ENCODE results near the gene CBLN4. TPM values are rescaled to one million over a fixed set of nuclear protein-coding genes. Genes with fewer than 3 reads are reported as not detected.

Gene CBLN4
- total RNA-seq (2021; fragmentation: NEBNext Ultra II Directional; extraction: Animal tissue kit (Norgen Biotek cat#: 25700)) (0.10 and 0.13 TPM in 2 replicates), polyA plus RNA-seq (2011; rRNA removed) (0.03 TPM in 2 replicates), polyA minus RNA-seq (2011; rRNA and poly(A)+ RNA removed) (not detected in 2 replicates)
- polyA plus RNA-seq (2011; cell fraction: cytosol; rRNA removed) = 0.03 TPM
- polyA plus RNA-seq (2011; cell fraction: nucleus; rRNA removed) = not detected
- polyA plus RNA-seq (2012, experiment 1 of 2) = 0.05 TPM in 1 of 4 replicates, not detected in the others
- polyA plus RNA-seq (2012, experiment 2 of 2) = 0.05 TPM
- 0.10 TPM for polyA plus RNA-seq (2013, experiment 1 of 2)
- 0.04 TPM for polyA plus RNA-seq (2013, experiment 2 of 2)
- polyA minus RNA-seq (2011; cell fraction: cytosol; rRNA and poly(A)+ RNA removed) = not detected
- polyA minus RNA-seq (2011; cell fraction: nucleus; rRNA and poly(A)+ RNA removed) = not detected
- long read RNA-seq, experiment 1 = 0 reads
- long read RNA-seq, experiment 2 = 0 reads

- H2BK120ac ChIP-seq (replicated peaks; ENCODE audit: low read depth, low read length) = no peak within 1 kb of the TSS
- H4K8ac ChIP-seq (ENCODE audit: extremely low read depth, insufficient read depth, low read length) = no peak within 1 kb of the TSS
- 0 out of 2 replicates have a peak within 1 kb of the TSS, but pooled peaks have one; percentile 53 for H2AFZ ChIP-seq (ENCODE audit: low read length)
- peaks cover under 1 to 57% of the 10 kb centered on the region in 2 experiments; a peak in 3 of 4 replicates for H3K9me3 ChIP-seq (ENCODE audit: insufficient read depth in 2 of 2, low read depth in 1 of 2, low read length in 1 of 2)
- H2BK12ac ChIP-seq (ENCODE audit: low read depth, low read length) = no peak within 1 kb of the TSS
- no peak within 1 kb of the TSS for H3K4ac ChIP-seq (replicated peaks; ENCODE audit: insufficient read length, low read depth, low read length)
- no peak within 1 kb of the TSS for H3K9ac ChIP-seq (replicated peaks in 1 of 4; ENCODE audit: extremely low read depth in 1 of 4, low read depth in 3 of 4, low read length in 3 of 4)
- peak within 1 kb of the TSS; percentile 53 to 76; a peak in 3 of 4 replicates for H3K4me2 ChIP-seq (ENCODE audit: insufficient read depth in 1 of 2, low read depth in 2 of 2, low read length in 2 of 2)
- POLR2A ChIA-PET (ENCODE audit: partially characterized antibody) = no interaction called here
- no peak within 1 kb of the TSS for H3K14ac ChIP-seq (ENCODE audit: insufficient read length)
- no peak within 1 kb of the TSS for H4K91ac ChIP-seq (replicated peaks; ENCODE audit: insufficient read length, low read length)
- peak in 1 of 2 experiments; percentile 64 for DNase-seq (ENCODE audit: low read depth in 1 of 2, low spot score in 2 of 2)
- H3K27me3 ChIP-seq (replicated peaks in 1 of 4; ENCODE audit: control insufficient read depth in 3 of 4, extremely low read depth in 1 of 4, insufficient read depth in 3 of 4, low read length in 3 of 4) = peaks cover 24 to 48% (median 47%) of the 10 kb centered on the region in 4 experiments
- 21% methylated on average over 18 of the region's 29 CpGs; no CpG with 5 or more reads in 1 of the 2 experiments for WGBS, 2 experiments (ENCODE audit: extremely low coverage in 1 of 2, insufficient coverage in 1 of 2, insufficient read length in 1 of 2, insufficient replicate concordance in 2 of 2, low coverage in 1 of 2, low lambda C conversion rate in 2 of 2, missing lambda C conversion rate in 1 of 2)
- H3K4me1 ChIP-seq (replicated peaks in 1 of 4; ENCODE audit: control insufficient read depth in 3 of 4, insufficient read depth in 4 of 4, low read length in 3 of 4) = peaks cover 0 to 5% (median under 1%) of the 10 kb centered on the region in 4 experiments; a peak in 4 of 7 replicates
- no peak within 1 kb of the TSS for H3K27ac ChIP-seq (ENCODE audit: low read depth, low read length)
- H3K36me3 ChIP-seq (ENCODE audit: control insufficient read depth in 2 of 4, insufficient read depth in 4 of 4, low read length in 3 of 4) = no peaks in the 10 kb centered on the region
- H3K56ac ChIP-seq (replicated peaks; ENCODE audit: insufficient read length, low read depth, low read length) = no peak within 1 kb of the TSS
- H3K23me2 ChIP-seq (ENCODE audit: low read depth, low read length) = no peaks in the 10 kb centered on the region; the same call in 1 of the 2 replicates
- H3K18ac ChIP-seq (ENCODE audit: extremely low read depth, low read length) = no peak within 1 kb of the TSS
- no peak for TF ChIP-seq RFX5 (IDR thresholded peaks at IDR 0.05; ENCODE audit: borderline replicate concordance, low read depth, low read length)
- no peak for TF ChIP-seq POU5F1 (IDR thresholded peaks at IDR 0.05; ENCODE audit: low read depth, low read length)
- no peak for TF ChIP-seq KDM1A (IDR thresholded peaks at IDR 0.05; ENCODE audit: borderline replicate concordance, low read length)
- TF ChIP-seq RBBP5 (IDR thresholded peaks at IDR 0.05; ENCODE audit: borderline replicate concordance, low read depth, low read length) = no peak
- TF ChIP-seq SUZ12 (IDR thresholded peaks at IDR 0.05; ENCODE audit: low read length) = no peak; the same call in 1 of the 2 replicates
- TF ChIP-seq YY1 (IDR thresholded peaks at IDR 0.05; ENCODE audit: low read depth, low read length) = no peak
- no peak for TF ChIP-seq TEAD4 (IDR thresholded peaks at IDR 0.05; ENCODE audit: low read depth, low read length)
- TF ChIP-seq TCF12 (IDR thresholded peaks at IDR 0.05; ENCODE audit: low read depth, low read length) = no peak
- TF ChIP-seq CBX5 (IDR thresholded peaks at IDR 0.05; ENCODE audit: low read depth, low read length) = no peak
- TF ChIP-seq HDAC2 (IDR thresholded peaks at IDR 0.05; ENCODE audit: borderline replicate concordance in 1 of 2, low read depth in 2 of 2, low read length in 2 of 2) = no peak
- no peak for TF ChIP-seq BCL11A (IDR thresholded peaks at IDR 0.05; ENCODE audit: low read depth in 2 of 2, low read length in 2 of 2)
- TF ChIP-seq POLR2AphosphoS5 (IDR thresholded peaks at IDR 0.05; ENCODE audit: low read depth, low read length) = no peak
- no peak for TF ChIP-seq SP2 (IDR thresholded peaks at IDR 0.05; ENCODE audit: low read length)
- FAIRE-seq = no peak
- no peak within 1 kb of the TSS for H2BK15ac ChIP-seq (ENCODE audit: low read length)
- no peaks in the 10 kb centered on the region for H3K79me2 ChIP-seq (ENCODE audit: control insufficient read depth in 1 of 2, insufficient read depth in 2 of 2, low read length in 2 of 2)
- H4K5ac ChIP-seq (ENCODE audit: insufficient read length, low read depth, low read length) = no peak within 1 kb of the TSS
- no peaks in the 10 kb centered on the region for H3K79me1 ChIP-seq (ENCODE audit: low read depth, low read length)
- CTCF ChIA-PET (ENCODE audit: partially characterized antibody) = no interaction called here
- no peak within 1 kb of the TSS for H2BK20ac ChIP-seq (ENCODE audit: low read length)
- peak within 1 kb of the TSS; percentile 27 to 59 (median 34); a peak in 7 of 8 replicates for H3K4me3 ChIP-seq (ENCODE audit: extremely low read depth in 1 of 4, insufficient read depth in 2 of 4, low read depth in 3 of 4, low read length in 4 of 4)
- no peaks in the 10 kb centered on the region for H4K20me1 ChIP-seq (replicated peaks in 1 of 2; ENCODE audit: control insufficient read depth in 1 of 2, insufficient read depth in 2 of 2, low read length in 2 of 2)
- no peak within 1 kb of the TSS for H2BK5ac ChIP-seq (ENCODE audit: low read depth, low read length)
- H3K23ac ChIP-seq (ENCODE audit: insufficient read length) = no peak within 1 kb of the TSS
- no peak within 1 kb of the TSS for H2AK5ac ChIP-seq (ENCODE audit: low read depth, low read length)
Measured at GRCh38 chr20:56005389-56005715, at the start of gene CBLN4. Gene CBLN4 (minus strand): TSS chr20:56005519. CDS start chr20:56004171, 1,348 bp downstream.

All from H1 (cell line).